CD4-positive, alpha-beta T cell treated with Interleukin-17A for 4 hours (primary cell): ENCODE measurements around the gene HOXB6.

Source experiments
- DNase-seq: peaks from one replicate; pipeline ENCODE4 v3.0.0-alpha.2; 2020; ENCODE audit warnings: mixed read lengths

Gene HOXB6

GRCh38 chr17:48621410-48622392 lies 16.9 kb upstream of the HOXB6 start:
- DNase-seq, result no peak

DNA sequence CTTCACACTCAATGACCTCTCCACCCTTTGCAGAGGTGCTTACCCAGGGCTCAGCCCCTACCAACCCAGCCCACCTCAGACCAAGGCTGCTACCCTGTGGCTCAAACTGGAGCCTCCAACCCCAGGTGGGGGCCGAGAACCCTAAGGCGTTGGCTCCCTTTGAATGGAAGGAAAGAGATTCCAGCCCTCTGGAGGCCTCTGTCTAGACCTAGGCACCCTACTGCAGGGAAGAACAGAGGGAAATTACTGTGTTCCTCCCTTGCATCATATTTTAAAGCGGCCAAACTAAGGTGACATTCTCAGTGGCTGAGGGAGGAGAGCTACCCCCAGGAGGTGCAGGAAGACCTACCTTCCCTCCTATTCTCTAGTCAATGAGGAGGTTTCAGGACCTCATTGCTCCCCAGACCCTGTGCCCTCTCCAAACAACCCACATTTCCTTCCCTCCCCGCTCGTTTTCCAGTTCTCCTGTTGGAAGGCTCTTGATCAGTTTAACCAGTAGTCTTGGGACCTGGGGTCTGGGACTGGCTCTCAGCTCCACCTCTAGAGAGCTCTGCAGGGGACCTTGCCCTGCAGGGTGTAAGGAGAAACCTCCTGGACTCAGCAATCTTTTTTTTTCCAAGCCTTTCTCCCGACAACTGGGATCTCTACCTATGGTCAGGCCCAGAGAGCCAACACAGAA lies 15.8 kb upstream of the HOXB6 start:
- no peak for DNase-seq

- no peak for DNase-seq
Measured at GRCh38 chr17:48619826-48620449, 15.2 kb upstream of the HOXB6 start.

DNA sequence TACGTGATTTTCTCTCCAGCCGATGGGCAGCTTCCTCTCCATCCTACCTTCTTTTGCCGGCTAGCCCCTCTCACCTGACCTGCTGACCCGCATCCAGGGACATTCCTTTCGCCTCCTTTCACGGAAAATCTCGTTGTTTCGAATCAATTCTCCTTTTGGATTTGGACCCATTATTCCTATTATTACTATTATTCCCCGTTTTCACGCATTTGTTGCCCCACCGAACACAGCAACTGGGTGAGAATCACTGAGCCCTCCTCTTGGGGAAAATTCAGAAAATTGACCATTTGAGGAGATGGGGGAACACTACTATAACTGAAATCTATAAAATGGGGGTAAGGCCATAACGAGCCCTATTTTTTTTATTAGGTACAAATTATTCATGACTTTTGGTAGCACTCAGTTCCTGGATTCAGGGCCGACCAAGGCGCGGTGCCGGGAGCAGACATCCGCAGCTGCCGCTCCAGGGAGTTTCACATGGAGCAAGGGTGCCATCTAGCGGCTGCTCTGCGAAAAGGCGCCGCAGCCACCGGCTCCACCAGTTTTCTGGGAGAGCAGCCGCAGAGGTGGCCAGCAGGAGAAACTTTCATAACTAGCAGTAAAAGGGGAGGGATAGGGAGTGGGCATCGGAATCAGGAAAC lies 13.6 kb upstream of the HOXB6 start:
- DNase-seq, result peak; percentile 89

GRCh38 chr17:48617471-48618255 lies 12.9 kb upstream of the HOXB6 start:
- no peak for DNase-seq

GRCh38 chr17:48616717-48617470 lies 12.1 kb upstream of the HOXB6 start:
- no peak for DNase-seq

- no peak for DNase-seq
Measured at GRCh38 chr17:48615963-48616716, 11.4 kb upstream of the HOXB6 start.

- no peak for DNase-seq
Measured at GRCh38 chr17:48615047-48615962, 10.5 kb upstream of the HOXB6 start, which contains the start of gene HOXB8. Gene HOXB8 (minus strand): TSS chr17:48615292. CDS start chr17:48614704, 588 bp downstream.

- DNase-seq, result peak; percentile 51
Measured at GRCh38 chr17:48613862-48614694, 9.3 kb upstream of the HOXB6 start.

- DNase-seq, result peak; percentile 62
Measured at GRCh38 chr17:48612854-48613691, 8.3 kb upstream of the HOXB6 start.

GRCh38 chr17:48612456-48612853 lies 7.7 kb upstream of the HOXB6 start:
- no peak for DNase-seq

GRCh38 chr17:48611681-48612455 lies 7.1 kb upstream of the HOXB6 start:
- DNase-seq, result peak; percentile 25

GRCh38 chr17:48611213-48611612 lies 6.4 kb upstream of the HOXB6 start:
- no peak for DNase-seq

- peak; percentile 60 for DNase-seq
Measured at GRCh38 chr17:48610282-48611211, 5.8 kb upstream of the HOXB6 start, which contains the start of gene HOXB7. Gene HOXB7 (minus strand): TSS chr17:48611017. CDS start chr17:48610918, 99 bp downstream.

DNA sequence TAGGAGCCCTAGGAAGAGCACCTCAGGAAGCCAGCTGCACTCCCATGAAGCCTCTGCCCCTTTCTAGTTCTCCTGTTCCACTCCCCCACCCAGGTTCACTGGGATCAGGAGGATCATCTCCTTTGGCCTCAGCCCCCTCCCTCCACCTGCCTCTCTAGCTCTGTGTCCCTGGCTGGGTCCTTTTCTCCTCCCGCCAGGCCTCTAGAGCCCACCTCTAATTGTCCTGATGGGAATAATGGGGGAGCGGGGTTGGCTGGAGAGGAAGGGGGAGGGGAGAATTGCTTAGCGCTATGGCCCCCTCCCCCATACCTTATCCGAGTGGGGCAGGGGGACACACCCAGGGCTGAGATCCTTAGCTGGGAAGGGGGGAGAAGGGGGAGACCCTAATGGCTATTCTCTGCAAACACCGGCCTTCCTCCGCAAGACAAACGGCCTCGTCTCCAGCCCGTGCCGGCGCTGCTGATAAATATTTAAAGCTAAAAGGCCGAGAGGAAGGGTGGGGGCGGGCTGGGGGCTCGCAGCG lies 5.0 kb upstream of the HOXB6 start:
- no peak for DNase-seq
